Testis (tissue), 2 donors: ENCODE measurements around the gene PLEKHG5.
"Not testable (repeated sequence)": the region's sequence is repeated elsewhere in the genome, so short reads cannot be mapped to it uniquely, and the experiment has no call there.

ENCODE experiments used
- CTCF ChIP-seq, 3 experiments: fragments of 450-650 bp in 2 of 3; fragments of 200-600 bp in 1 of 3; sonication (generic) in 1 of 3; IDR thresholded peaks; one replicate each; pipeline ENCODE4 v1.5.1; 2016 to 2019; ENCODE audit warnings: antibody characterized with exemption in 3 of 3, mild to moderate bottlenecking in 2 of 3, moderate library complexity in 1 of 3
- POLR2A ChIP-seq: fragments of 450-650 bp; IDR thresholded peaks from one replicate; pipeline ENCODE4 v1.6.1; 2017; ENCODE audit warnings: antibody characterized with exemption, mild to moderate bottlenecking, moderate library complexity

- not testable (repeated sequence) for TF ChIP-seq POLR2A
- TF ChIP-seq CTCF (IDR thresholded peaks at IDR 0.05) = peak in 1 of 3 experiments; percentile 33
Measured at GRCh38 chr1:6437012-6437700, 54.3 kb downstream of the PLEKHG5 start.
